Measurements from ENCODE around the gene CD99. TPM values are rescaled to one million over a fixed set of nuclear protein-coding genes. Genes with fewer than 3 reads are reported as not detected.
"Not testable (repeated sequence)": the region's sequence is repeated elsewhere in the genome, so short reads cannot be mapped to it uniquely, and the experiment has no call there.

Gene CD99
- polyA plus RNA-seq, 3 donors = 189 to 220 (median 206) TPM

DNA sequence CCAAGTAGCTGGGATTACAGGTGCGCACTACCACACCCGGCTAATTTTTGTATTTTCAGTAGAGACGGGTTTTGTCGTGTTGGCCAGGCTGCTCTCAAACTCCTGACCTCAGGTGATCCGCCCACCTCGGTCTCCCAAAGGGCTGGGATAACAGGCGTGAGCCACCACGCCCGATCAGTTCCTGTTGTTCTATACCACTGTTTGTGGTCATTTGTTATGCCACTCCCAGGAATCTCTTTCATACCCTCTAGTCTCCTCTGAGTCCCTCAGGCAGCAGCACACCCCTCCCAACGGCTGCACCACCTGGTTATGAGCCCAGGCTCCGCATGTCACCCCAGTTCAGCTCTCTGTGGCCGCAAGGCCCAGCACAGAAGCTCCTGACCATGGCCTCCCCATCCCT lies 17.5 kb upstream of the CD99 start:
- DNase-seq (ENCODE audit: low read depth in 3 of 3, low spot score in 2 of 3) = no peak

DNA sequence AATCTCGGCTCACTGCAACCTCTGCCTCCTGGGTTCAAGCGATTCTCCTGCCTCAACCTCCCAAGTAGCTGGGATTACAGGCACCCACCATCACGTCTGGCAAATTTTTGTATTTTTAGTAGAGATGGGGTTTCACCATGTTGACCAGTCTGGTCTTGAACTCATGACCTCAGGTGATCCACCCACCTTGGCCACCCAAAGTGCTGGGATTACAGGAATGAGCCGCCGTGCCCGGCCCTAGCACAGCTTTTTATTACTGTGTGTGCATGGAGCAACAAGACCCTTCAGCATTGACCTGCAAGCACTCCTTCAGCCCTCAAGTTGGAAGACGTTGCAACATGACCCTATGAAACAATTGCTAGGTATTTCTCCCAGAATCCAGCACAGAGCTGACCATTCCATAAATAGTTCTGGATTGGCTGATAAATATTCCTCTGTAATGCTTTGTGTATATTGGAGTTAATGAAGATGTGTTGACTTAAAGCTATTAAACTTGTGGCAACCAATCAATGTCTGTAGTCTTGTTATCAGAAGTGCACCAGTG lies 15.4 kb upstream of the CD99 start:
- not testable (repeated sequence) for DNase-seq (ENCODE audit: low read depth in 3 of 3, low spot score in 2 of 3)

DNA sequence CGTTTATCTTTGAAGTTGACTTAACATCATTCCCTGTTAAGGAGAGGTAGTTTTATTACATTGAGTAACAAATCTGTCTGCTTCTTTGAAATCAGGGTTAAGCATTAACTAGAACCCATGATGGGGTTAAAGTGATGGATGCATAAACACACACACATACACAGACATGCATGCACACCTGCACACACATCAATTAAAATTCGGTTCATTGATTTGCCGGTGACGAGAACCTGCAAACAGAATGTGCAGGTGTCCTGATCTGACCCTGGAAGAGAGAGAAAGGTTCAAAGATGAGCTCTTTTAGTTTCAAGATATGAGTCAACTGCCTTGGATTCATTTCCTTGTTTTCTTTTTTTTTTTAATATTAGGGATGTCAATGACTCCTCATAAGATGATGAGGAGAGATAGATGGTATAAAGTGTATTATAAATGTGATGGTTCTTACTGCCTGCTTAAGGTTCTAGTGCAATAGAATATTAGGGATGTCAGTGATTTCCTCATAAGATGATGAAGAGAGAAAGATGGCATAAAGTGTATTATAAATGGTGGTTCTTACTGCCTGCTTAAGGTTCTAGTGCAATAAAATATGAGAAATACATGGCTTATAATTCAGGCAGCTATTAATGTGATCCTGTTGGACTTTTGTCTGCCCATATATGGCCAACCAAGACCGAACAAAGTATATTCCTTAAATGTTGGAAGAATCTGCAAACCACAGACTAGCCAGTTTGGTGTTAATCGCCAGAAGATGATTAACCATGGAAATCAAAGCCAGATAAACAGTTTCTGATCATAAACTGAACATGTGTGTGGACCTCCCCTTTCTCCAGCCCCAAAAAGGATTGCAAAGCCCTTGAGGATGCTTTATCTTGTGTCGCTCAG lies 14.1 kb upstream of the CD99 start:
- no peak for DNase-seq (ENCODE audit: low read depth in 3 of 3, low spot score in 2 of 3)

GRCh38 chrX:2677764-2678163 lies 13.3 kb upstream of the CD99 start:
- no peak for DNase-seq (ENCODE audit: low read depth in 3 of 3, low spot score in 2 of 3)

DNA sequence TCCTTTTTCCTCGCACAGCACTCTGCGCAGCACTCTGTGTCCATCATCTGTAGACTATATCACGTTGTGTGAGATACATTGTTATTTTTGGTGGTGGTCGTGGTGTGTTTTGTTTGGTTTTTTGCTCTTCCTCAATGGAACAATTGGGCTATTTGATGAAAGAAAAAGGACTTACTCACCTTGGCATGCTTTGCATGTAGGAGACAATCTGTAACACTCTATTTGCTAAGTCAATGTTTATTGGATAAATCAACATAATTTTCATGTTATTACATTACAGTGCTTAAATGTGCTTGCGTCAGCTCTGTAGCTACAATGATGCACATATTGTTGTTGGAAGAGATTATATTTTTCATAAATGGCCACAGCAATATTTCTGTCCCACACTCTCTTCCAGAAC lies 12.5 kb upstream of the CD99 start:
- no peak for DNase-seq (ENCODE audit: low read depth in 3 of 3, low spot score in 2 of 3)

- DNase-seq (ENCODE audit: low read depth in 3 of 3, low spot score in 2 of 3) = no peak
Observed at GRCh38 chrX:2679534-2680485, 11.3 kb upstream of the CD99 start.

- DNase-seq (ENCODE audit: low read depth in 3 of 3, low spot score in 2 of 3) = no peak
Observed at GRCh38 chrX:2680486-2681348, 10.4 kb upstream of the CD99 start.

DNA sequence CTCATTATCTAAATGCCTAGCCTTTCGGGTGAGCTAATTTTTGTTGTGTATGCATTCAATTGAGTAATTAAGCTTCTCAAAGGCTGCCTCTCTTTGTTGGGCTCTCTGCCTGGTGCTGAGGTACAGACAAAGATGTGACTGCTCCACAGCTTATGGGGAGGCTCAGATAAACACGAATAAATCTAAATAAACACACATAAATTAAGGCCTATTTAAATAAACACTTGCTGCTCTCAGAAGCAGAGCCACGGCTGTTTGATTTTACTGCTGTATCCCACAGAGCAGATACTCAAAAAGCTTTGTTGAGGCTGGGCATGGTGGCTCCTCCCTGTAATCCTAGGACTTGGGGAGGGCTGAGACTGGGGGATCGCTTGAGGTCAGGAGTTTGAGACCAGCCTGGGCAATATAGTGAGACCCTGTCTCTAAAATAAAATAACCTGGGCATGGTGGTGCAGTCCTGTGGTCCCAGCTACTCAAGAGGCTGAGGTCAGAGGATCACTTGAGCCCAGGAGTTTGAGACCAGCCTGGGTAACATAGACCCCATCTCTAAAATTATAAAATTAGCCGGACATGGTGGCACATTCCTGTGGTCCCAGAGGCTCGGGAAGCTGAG lies 8.4 kb upstream of the CD99 start:
- DNase-seq (ENCODE audit: low read depth in 3 of 3, low spot score in 2 of 3) = no peak

DNA sequence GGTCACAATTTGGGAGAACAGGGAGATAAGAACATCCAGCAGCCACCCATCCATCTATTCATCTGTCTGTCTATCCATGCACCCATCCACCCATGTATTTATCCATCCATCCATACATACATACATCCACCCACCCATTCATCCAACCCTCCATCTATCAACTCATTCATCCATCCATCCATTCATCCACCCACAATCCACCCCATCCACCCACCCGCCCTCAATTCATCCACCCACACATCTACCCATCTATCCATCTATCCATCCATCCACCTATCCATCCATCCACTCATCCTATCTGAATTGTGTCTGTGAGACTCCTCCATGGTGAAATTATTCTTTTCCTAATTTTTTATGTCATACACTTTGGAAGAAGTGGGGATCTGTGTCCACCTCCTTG lies 6.8 kb upstream of the CD99 start:
- no peak for DNase-seq (ENCODE audit: low read depth in 3 of 3, low spot score in 2 of 3)

DNA sequence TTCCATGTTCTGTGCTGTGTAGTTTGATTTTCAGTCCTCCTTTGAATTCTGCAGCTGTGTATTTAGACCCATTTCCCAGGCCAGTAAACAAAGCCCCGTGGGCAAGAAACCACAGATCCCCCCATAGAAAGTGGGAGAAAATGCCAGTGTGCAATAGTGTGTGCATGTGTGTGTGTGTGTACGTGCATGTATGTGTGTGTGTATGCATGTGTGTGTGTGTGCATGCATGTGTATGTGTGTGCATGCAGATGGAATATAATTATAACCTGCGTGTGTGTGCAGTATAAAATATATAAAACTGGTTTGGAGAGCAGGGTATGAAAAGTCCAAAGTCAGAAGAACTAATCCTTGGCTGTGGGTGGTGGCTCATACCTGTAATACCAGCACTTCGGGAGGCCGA lies 5.2 kb upstream of the CD99 start:
- DNase-seq (ENCODE audit: low read depth in 3 of 3, low spot score in 2 of 3) = no peak

DNA sequence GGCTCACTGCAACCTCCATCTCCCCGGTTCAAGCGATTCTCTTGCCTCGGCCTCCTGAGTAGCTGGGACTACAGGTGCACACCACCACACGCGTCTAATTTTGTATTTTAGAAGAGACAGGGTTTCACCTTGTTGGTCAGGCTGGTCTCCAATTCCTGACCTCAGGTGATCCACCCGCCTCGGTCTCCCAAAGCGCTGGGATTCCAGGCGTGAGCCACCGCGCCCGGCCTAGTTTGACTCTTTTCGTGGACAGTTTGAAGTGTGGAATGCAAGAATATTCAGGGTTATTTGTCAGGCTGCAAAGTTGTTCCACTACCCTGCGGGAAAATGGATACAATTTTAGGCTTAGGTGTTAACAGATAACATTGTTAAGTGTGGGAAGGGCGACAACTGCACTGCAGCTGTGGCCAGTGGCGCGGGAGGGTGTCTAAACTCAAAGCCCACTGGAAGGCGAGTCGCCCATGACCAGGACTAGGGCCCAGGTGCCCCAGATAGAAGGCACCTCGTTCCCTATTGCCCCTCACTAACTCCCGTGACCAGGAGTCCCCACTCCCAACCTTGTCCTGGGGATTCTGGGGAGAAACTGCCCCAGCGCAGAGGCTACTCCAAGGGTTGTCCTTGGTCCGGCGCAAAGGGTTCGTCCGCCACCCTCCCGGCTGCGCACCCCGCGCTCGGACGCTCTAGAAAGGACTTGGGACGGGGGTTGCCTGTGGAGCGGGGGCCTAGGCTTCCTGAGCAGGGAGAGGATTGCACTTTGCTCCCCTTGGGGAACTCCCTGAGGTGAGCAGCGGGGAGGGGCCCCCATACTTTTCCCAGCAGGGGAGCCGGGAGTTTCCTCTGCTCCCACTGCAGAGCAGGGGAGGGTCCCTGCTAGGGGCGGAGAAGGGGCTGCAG lies 1.1 kb upstream of the CD99 start:
- no peak for DNase-seq (ENCODE audit: low read depth in 3 of 3, low spot score in 2 of 3)

DNA sequence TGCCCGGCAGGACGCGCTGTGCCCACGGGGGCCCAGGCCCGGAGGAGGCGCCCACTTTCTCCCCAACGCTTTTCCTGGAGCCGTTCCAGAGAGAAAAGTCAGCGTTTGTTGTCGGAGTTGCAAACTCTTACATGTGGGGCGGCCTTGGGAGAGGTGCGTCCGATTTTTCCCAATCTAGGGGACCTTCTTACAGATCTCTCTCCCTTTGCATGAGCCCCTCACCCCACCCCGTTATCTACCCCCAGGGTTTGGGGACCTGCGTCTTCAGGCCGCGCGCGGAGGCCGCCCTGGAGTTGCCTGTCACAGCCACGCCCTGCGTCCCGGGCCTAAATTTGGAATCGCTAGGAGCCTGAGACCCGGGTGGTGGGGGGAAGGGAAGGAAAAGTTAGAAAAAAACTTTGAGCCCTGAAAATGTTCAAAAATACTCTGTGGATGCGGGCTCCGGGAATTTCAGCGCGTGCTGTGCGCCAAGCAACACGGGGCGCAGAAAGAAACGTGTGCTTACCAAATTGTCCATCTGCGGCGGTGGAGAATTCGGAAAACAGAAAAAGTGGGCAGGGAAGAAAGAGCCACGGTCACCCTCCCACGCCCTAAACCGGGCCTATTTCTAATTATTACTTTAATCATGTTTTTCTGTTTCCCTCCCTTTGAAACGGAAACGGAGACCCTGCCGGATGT lies 587 bp downstream of the CD99 start:
- DNase-seq (ENCODE audit: low read depth in 3 of 3, low spot score in 2 of 3) = peak in 1 of 3 donors; percentile 52

GRCh38 chrX:2692221-2693112 lies 1.4 kb downstream of the CD99 start:
- DNase-seq (ENCODE audit: low read depth in 3 of 3, low spot score in 2 of 3) = no peak

DNA sequence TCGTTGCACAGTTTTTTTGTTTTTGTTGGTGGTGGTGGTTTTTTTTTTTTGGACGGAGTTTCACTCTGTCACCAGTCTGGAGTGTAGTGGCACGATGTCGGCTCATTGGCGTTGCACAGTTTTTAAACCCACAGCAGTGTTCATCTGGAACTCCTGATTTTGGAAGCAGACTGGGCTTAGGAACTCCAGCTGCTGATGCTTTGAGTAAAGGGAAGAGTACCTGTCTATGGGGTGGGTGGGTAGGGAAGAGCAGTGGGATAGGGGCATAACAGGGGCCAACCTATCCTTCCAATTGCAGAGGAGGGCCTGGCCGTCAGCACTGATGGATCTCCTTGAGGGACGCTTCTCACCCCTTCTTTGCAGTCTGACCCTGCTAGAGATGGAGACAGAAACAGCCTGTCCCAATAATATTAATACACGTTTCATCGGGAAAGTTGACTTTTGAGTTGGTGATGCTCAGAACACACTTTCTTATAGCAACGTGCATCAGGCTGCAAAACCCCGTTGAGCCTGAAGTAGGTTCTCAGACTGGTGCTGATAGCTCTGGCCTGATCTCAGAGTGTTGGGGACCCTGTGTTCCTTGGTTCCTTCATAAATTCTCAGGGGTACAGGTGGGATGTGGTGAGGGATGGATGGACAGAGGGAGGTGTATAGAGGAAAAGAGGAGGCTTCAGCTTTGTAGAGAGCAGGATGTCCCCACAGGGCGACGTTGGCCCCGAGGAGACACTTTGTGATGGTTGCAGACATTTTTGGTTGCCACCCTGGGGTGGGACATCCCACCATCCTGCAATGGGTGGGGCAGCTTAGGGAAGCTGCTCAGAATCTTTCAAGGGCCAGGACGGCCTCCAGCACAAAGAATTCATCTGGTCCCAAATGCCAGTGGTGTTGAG lies 2.3 kb downstream of the CD99 start:
- DNase-seq (ENCODE audit: low read depth in 3 of 3, low spot score in 2 of 3) = no peak

DNA sequence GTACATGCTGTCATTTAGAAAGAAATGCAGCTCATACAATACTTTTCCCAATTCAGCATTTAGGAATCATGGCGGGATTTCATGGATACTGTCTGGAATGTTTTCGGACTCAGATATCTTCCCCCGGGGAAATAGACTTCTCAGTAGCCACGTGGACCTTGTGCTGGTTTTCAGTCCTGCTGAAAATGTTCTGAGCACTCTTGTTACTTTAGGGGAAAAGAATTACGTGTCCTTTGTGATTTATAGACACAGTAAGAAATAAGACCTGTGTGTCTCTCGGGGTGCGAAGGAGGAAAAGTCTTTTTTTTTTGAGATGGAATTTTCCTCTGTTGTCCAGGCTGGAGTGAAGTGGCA lies 3.8 kb downstream of the CD99 start:
- no peak for DNase-seq (ENCODE audit: low read depth in 3 of 3, low spot score in 2 of 3)

- no peak for DNase-seq (ENCODE audit: low read depth in 3 of 3, low spot score in 2 of 3)
Observed at GRCh38 chrX:2696698-2697215, 5.7 kb downstream of the CD99 start.
